GM12878 (cell line): ENCODE measurements around the gene RAB11FIP2. TPM values are rescaled to one million over a fixed set of nuclear protein-coding genes. Genes with fewer than 3 reads are reported as not detected.

Experiments
- ATAC-seq: fragments of 200-7000 bp; cut with Tn5 transposase; 3 replicates; pipeline ENCODE4 v1.9.1; 2020; ENCODE audit warnings: mild to moderate bottlenecking, moderate library complexity
- BruUV-seq: library from RNA; stranded (reverse); fragments of 400-500 nt; replicated peaks from 2 replicates; lab custom pipeline; 2021; lab: Mats Ljungman, UMichigan
- CTCF ChIA-PET: fragments of 300-600 bp; sonication (Branson Sonifier 250); formaldehyde crosslinking; extraction: SDS; loops from one replicate; lab custom pipeline; 2021; ENCODE audit warnings: inconsistent platforms; lab: Yijun Ruan, JAX
- POLR2A ChIA-PET: fragments of 350-600 bp; formaldehyde crosslinking; extraction: SDS; loops from one replicate; lab custom pipeline; 2021; ENCODE audit warnings: inconsistent platforms; lab: Charles Lee
- RAD21 ChIA-PET: fragments of 300-600 bp; sonication (Branson Sonifier 250); formaldehyde crosslinking; loops from one replicate; lab custom pipeline; 2023; ENCODE audit warnings: antibody characterized with exemption; ENCODE audit not compliant: unreplicated experiment; lab: Charles Lee
- SMC1A ChIA-PET: fragments of 300-600 bp; sonication (Branson Sonifier 250); formaldehyde crosslinking; loops from one replicate; lab custom pipeline; 2023; ENCODE audit not compliant: unreplicated experiment, uncharacterized antibody; lab: Charles Lee
- DNase-seq: peaks from one replicate; pipeline ENCODE4 v3.0.0-alpha.2; 2011; ENCODE audit warnings: low read depth, low spot score
- FAIRE-seq: peaks from 3 replicates; lab custom pipeline; 2011; peaks lifted over from hg19 to GRCh38; lab: Jason Lieb, UNC
- H2AFZ ChIP-seq: 2 replicates; pipeline ENCODE4 v1.6.0; 2011; ENCODE audit warnings: low read depth, low read length, control low read depth; ENCODE audit not compliant: control insufficient read depth
- H3K27ac ChIP-seq: 2 replicates; pipeline ENCODE4 v1.5.1; 2011; ENCODE audit warnings: control low read depth; ENCODE audit not compliant: control insufficient read depth, insufficient read depth
- H3K27me3 ChIP-seq, 2 experiments: replicated peaks in 1 of 2; 2 replicates each; pipeline versions ENCODE4 v1.6.0 to v1.6.1; 2011; ENCODE audit warnings: low read length in 1 of 2; ENCODE audit not compliant: control insufficient read depth in 2 of 2, insufficient read depth in 2 of 2
- H3K36me3 ChIP-seq, 2 experiments: 2 replicates each; pipeline ENCODE4 v1.5.1; 2011; ENCODE audit warnings: low read length in 1 of 2; ENCODE audit not compliant: control insufficient read depth in 2 of 2, insufficient read depth in 2 of 2
- H3K4me1 ChIP-seq: 2 replicates; pipeline ENCODE4 v1.6.1; 2011; ENCODE audit warnings: mild to moderate bottlenecking, low read length, moderate library complexity, mixed read lengths; ENCODE audit not compliant: control insufficient read depth, insufficient read depth
- H3K4me2 ChIP-seq: 2 replicates; pipeline ENCODE4 v1.6.0; 2011; ENCODE audit warnings: control low read depth; ENCODE audit not compliant: control insufficient read depth, insufficient read depth
- H3K4me3 ChIP-seq: fragments of 200-600 bp; sonication (generic); 2 replicates; pipeline ENCODE4 v1.5.1; 2016
- H3K79me2 ChIP-seq: 2 replicates; pipeline ENCODE4 v1.6.0; 2011; ENCODE audit warnings: low read length; ENCODE audit not compliant: control insufficient read depth, insufficient read depth
- H3K9ac ChIP-seq: 2 replicates; pipeline ENCODE4 v1.8.0; 2011; ENCODE audit warnings: low read length, control low read depth, mixed read lengths; ENCODE audit not compliant: control insufficient read depth, insufficient read depth
- H3K9me3 ChIP-seq: replicated peaks from 3 replicates; pipeline ENCODE4 v1.5.1; 2011; ENCODE audit warnings: mild to moderate bottlenecking, low read length; ENCODE audit not compliant: control insufficient read depth, insufficient read depth
- H4K20me1 ChIP-seq: 2 replicates; pipeline ENCODE4 v1.6.0; 2011; ENCODE audit not compliant: control insufficient read depth, insufficient read depth
- CREB1 ChIP-seq: IDR thresholded peaks from 2 replicates; pipeline ENCODE4 v1.6.1; 2012; ENCODE audit warnings: low read depth, mild to moderate bottlenecking, inconsistent platforms
- ETV6 ChIP-seq, 2 experiments: fragments of 450-650 bp in 1 of 2; IDR thresholded peaks in 1 of 2; conservative IDR thresholded peaks in 1 of 2; 2 replicates each; pipeline ENCODE4 v1.6.1; 2014; ENCODE audit warnings: antibody characterized with exemption in 1 of 2, borderline replicate concordance in 1 of 2, low read depth in 1 of 2, mild to moderate bottlenecking in 1 of 2, moderate library complexity in 1 of 2
- HDAC2 ChIP-seq: fragments of 200-600 bp; sonication (generic); IDR thresholded peaks from 2 replicates; pipeline ENCODE4 v1.6.1; 2017
- STAT3 ChIP-seq: IDR thresholded peaks from 2 replicates; pipeline ENCODE4 v1.6.1; 2011; ENCODE audit warnings: low read depth, low read length, improper control_type of control experiment
- ZNF217 ChIP-seq: fragments of 450-650 bp; IDR thresholded peaks from 2 replicates; pipeline ENCODE4 v1.6.1; 2017; ENCODE audit warnings: antibody characterized with exemption, mild to moderate bottlenecking
- WGBS: methylation state at CpG from one replicate; pipeline ENCODE4 v1.1.6; 2016; ENCODE audit warnings: low lambda C conversion rate; ENCODE audit not compliant: insufficient replicate concordance, insufficient coverage; ENCODE audit errors: missing lambda C conversion rate; 5-methylcytosine and 5-hydroxymethylcytosine counted together
- in situ Hi-C: fragments of 300-500 bp; cut with MboI; formaldehyde crosslinking; loops from 9 replicates; pipeline ENCODE4 v1.14.3; 2018; ENCODE audit warnings: mixed read lengths
- intact Hi-C: fragments of 100-400 bp; cut with micrococcal nuclease; formaldehyde crosslinking; loops from one replicate; pipeline ENCODE4 v1.14.2; 2022; ENCODE audit not compliant: unreplicated experiment
- polyA plus RNA-seq, 11 experiments: library from polyadenylated mRNA; depleted of rRNA in 4 of 11; unstranded in 6 of 11; stranded (reverse) in 5 of 11; fragments of >200 nt; fragmentation: Nextera tagmentation in 4 of 11; fragmentation: Illumina TruSeq in 1 of 11; extraction: Ambion mirVana in 4 of 11; extraction: Trizol in 1 of 11; gene quantifications; 1 replicate in 1 of 11; 2 replicates in 10 of 11; pipeline versions ENCODE4 v1.2.1 to v1.2.3, GENCODE V29; 2011 to 2016; ENCODE audit warnings: inconsistent platforms in 2 of 11, missing spikeins in 2 of 11, low read depth in 1 of 11
- total RNA-seq, 4 experiments: library from RNA; depleted of rRNA in 3 of 4; stranded (reverse); fragments of >200 nt in 3 of 4; fragmentation: Illumina TruSeq in 1 of 4; extraction: Trizol in 1 of 4; gene quantifications; 2 replicates each; pipeline versions ENCODE4 v1.2.1 to v1.2.3, GENCODE V29; 2013 to 2021
- TF ChIP-seq, protein P1 (sequence below): fragments of 450-650 bp; formaldehyde crosslinking; IDR thresholded peaks from 2 replicates; pipeline ENCODE4 v1.5.0; 2022; ENCODE audit warnings: mild to moderate bottlenecking, missing genetic modification characterization

RAB11FIP2 gene
- total and polyA plus RNA-seq, 10 of the 15 experiments (the other 5 are each of a cell fraction or from before 2014, with no cell fraction given): 1.8 to 16.7 (median 4.3) TPM

DNA sequence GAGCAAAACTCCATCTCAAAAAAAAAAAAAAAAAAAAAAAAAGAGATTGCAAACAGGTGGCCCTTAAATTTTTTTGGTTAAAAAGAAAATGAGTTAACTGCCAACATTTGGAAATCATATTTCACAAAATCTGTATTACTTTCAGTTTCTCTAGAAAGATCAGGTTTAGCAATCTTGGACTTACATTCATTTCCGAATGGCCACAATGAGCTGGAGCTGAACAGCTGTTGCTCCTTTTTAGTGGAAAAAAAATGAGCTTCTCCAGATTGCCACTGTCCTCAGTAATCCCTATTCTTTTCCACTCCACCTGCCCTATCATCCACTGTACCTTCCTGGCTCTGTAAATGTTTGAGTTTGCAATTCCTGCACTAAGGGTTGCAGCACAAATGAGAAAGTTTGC is 43.6 kb downstream of the RAB11FIP2 start:
- H3K4me3 ChIP-seq: no peak overlapping the region
- H3K4me2 ChIP-seq: no peak overlapping the region
- ChIA-PET RAD21 (no interaction called here), POLR2A (interaction anchor here (0.5 kb wide), 1 partner anchor 40 kb away, joined by 4 read pairs; no protein-coding TSS in a partner anchor), SMC1A (no interaction called here), CTCF (no interaction called here)
- no peak overlapping the region for H3K27ac ChIP-seq
- H3K79me2 ChIP-seq: no peaks in the 10 kb centered on the region
- no peaks in the 10 kb centered on the region for H4K20me1 ChIP-seq
- no peaks in the 10 kb centered on the region for H3K27me3 ChIP-seq
- H3K4me1 ChIP-seq: no peaks in the 10 kb centered on the region
- no peak for DNase-seq
- H2AFZ ChIP-seq: no peak overlapping the region
- TF ChIP-seq CREB1: no peak
- no peak for TF ChIP-seq ETV6 (conservative IDR thresholded peaks at IDR 0.05 in 1 of 2, IDR thresholded peaks at IDR 0.05 in 1 of 2; ENCODE audit: borderline replicate concordance in 1 of 2, low read depth in 1 of 2)
- no peak for TF ChIP-seq STAT3
- TF ChIP-seq ZNF217: no peak
- TF ChIP-seq HDAC2: no peak
- TF ChIP-seq, protein P1, sequence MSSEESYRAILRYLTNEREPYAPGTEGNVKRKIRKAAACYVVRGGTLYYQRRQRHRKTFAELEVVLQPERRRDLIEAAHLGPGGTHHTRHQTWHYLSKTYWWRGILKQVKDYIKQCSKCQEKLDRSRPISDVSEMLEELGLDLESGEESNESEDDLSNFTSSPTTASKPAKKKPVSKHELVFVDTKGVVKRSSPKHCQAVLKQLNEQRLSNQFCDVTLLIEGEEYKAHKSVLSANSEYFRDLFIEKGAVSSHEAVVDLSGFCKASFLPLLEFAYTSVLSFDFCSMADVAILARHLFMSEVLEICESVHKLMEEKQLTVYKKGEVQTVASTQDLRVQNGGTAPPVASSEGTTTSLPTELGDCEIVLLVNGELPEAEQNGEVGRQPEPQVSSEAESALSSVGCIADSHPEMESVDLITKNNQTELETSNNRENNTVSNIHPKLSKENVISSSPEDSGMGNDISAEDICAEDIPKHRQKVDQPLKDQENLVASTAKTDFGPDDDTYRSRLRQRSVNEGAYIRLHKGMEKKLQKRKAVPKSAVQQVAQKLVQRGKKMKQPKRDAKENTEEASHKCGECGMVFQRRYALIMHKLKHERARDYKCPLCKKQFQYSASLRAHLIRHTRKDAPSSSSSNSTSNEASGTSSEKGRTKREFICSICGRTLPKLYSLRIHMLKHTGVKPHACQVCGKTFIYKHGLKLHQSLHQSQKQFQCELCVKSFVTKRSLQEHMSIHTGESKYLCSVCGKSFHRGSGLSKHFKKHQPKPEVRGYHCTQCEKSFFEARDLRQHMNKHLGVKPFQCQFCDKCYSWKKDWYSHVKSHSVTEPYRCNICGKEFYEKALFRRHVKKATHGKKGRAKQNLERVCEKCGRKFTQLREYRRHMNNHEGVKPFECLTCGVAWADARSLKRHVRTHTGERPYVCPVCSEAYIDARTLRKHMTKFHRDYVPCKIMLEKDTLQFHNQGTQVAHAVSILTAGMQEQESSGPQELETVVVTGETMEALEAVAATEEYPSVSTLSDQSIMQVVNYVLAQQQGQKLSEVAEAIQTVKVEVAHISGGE (CRISPR knock-in tag): no peak
- FAIRE-seq: no peak
- ATAC-seq: no peak
- H3K9me3 ChIP-seq: no peaks in the 10 kb centered on the region
- in situ Hi-C loops (no loop called here), intact Hi-C loops (no loop called here)
- no peak overlapping the region for H3K9ac ChIP-seq
- BruUV-seq: no TSS peak
- WGBS: 100% methylated on average over 1 of the region's 1 CpG
- no peaks in the 10 kb centered on the region for H3K36me3 ChIP-seq
